Sigmoid colon (tissue), 4 donors: Measurements from ENCODE around the gene DNMT3B.

ENCODE experiments used
- CTCF ChIP-seq, 4 experiments: fragments of 450-650 bp in 3 of 4; fragments of 200-600 bp in 1 of 4; IDR thresholded peaks; one replicate each; pipeline ENCODE4 v1.5.1; 2016 to 2019; ENCODE audit warnings: antibody characterized with exemption in 4 of 4, mild to moderate bottlenecking in 3 of 4, moderate library complexity in 2 of 4
- POLR2A ChIP-seq, 2 donors: fragments of 450-650 bp; IDR thresholded peaks; one replicate each; pipeline ENCODE4 v1.6.1; 2016; ENCODE audit warnings: antibody characterized with exemption in 2 of 2, mild to moderate bottlenecking in 2 of 2, moderate library complexity in 2 of 2
- POLR2AphosphoS5 ChIP-seq, 4 donors: sonication (generic); formaldehyde crosslinking; IDR thresholded peaks; one replicate each; pipeline ENCODE4 v1.6.1; 2017; ENCODE audit warnings: antibody characterized with exemption in 4 of 4

DNA sequence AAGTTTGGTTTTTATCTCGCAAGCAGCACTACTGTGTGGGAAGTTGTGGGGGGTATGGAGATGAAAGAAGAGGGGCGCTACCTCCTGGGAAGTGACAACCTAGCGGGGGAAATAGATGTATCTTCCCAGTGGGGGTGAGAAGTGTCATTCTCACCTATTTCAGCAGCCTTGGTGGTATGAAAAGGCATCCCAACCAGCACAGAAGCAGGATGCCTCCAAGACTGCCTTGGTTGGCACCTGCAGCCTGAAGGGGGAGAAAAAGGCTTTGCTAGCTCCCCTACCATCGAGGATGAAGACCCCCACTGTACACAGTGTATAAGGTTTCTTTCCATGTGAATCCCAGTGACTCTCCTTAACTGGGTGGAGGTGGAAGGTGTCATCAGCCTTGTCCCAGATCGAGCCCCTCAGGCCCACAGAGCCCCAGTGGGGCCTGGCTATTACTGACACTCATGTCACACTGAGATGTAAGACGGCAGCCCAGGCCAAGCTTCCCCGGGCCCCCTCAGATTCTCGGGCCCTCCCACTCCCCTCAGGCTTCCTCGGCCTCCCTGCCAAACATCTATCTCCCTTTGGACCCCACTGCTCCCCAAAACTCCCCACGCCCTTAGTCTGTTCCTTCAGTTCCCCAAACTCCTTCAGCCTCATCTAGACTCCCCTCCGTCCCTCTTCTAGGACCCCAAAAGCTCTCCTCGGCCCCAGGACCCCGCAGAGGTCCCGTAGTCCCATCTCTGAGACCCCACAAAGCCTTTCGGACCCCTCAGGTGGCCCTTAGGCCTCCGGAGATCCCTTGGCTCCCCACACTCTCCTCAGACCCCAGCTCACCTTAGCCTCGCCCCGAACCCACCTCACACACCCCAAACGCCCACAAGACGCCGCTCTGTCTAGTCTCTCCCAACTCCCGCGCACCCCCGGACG, 19.6 kb upstream of the DNMT3B start:
- TF ChIP-seq POLR2A (IDR thresholded peaks at IDR 0.05) (no peak), CTCF (IDR thresholded peaks at IDR 0.05) (no peak), POLR2AphosphoS5 (IDR thresholded peaks at IDR 0.05) (no peak)
